K562 (cell line): ENCODE data around the gene TIPARP. TPM values are rescaled to one million over a fixed set of nuclear protein-coding genes. Genes with fewer than 3 reads are reported as not detected.
A peak's percentile ranks its signal among the peaks of the same experiment; 100 is the strongest.

Source experiments
- ATAC-seq: fragments of 200-7000 bp; cut with Tn5 transposase; 3 replicates; pipeline ENCODE4 v1.9.1; 2020; ENCODE audit warnings: moderate library complexity
- BruUV-seq: library from RNA; stranded (reverse); fragments of 400-500 nt; replicated peaks from 2 replicates; lab custom pipeline; 2021; lab: Mats Ljungman, UMichigan
- CTCF ChIA-PET: fragments of 300-600 bp; formaldehyde crosslinking; extraction: SDS; loops from one replicate; lab custom pipeline; 2021; ENCODE audit warnings: low intra/inter-chr PET ratio; lab: Yijun Ruan, JAX
- POLR2A ChIA-PET: fragments of 300-600, 350-650 bp; sonication (Branson Sonifier 250); formaldehyde crosslinking; extraction: SDS; loops from one replicate; lab custom pipeline; 2021; ENCODE audit warnings: antibody characterized with exemption, inconsistent platforms; lab: Yijun Ruan, JAX
- DNase-seq, 4 experiments: peaks; one replicate each; pipeline versions ENCODE4 v3.0.0 to v3.0.0-alpha.2; 2011 to 2018; ENCODE audit warnings: low spot score in 3 of 4, mixed read lengths in 3 of 4; ENCODE audit errors: extremely low read depth in 1 of 4
- FAIRE-seq: peaks from 2 replicates; lab custom pipeline; 2011; peaks lifted over from hg19 to GRCh38; lab: Jason Lieb, UNC
- H2AFZ ChIP-seq: 2 replicates; pipeline ENCODE4 v1.6.0; 2011; ENCODE audit warnings: low read depth, low read length, control low read depth, inconsistent platforms
- H3K27ac ChIP-seq: fragments of 200-600 bp; 3 replicates; pipeline ENCODE4 v1.8.0; 2011; ENCODE audit warnings: low read depth, mild to moderate bottlenecking, control low read depth, inconsistent platforms, low read length, moderate library complexity, mixed read lengths; ENCODE audit errors: extremely low read depth
- H3K27me3 ChIP-seq, 2 experiments: fragments of 300-600 bp in 1 of 2; 2 replicates in 1 of 2; 3 replicates in 1 of 2; pipeline versions ENCODE4 v1.6.0 to v1.8.0; 2011; ENCODE audit warnings: inconsistent platforms in 2 of 2, low read length in 2 of 2, mild to moderate bottlenecking in 1 of 2, mixed read lengths in 1 of 2, moderate library complexity in 1 of 2; ENCODE audit not compliant: control insufficient read depth in 2 of 2, insufficient read depth in 2 of 2
- H3K36me3 ChIP-seq: fragments of 300-600 bp; 3 replicates; pipeline ENCODE4 v1.8.0; 2011; ENCODE audit warnings: mild to moderate bottlenecking, low read length, inconsistent platforms; ENCODE audit not compliant: control insufficient read depth, insufficient read depth
- H3K4me1 ChIP-seq, 2 experiments: fragments of 200-600 bp in 1 of 2; replicated peaks in 1 of 2; 2 replicates in 1 of 2; 3 replicates in 1 of 2; pipeline versions ENCODE4 v1.5.1 to v1.8.0; 2011; ENCODE audit warnings: inconsistent platforms in 2 of 2, low read length in 2 of 2, mild to moderate bottlenecking in 1 of 2, mixed read lengths in 1 of 2, moderate library complexity in 1 of 2; ENCODE audit not compliant: control insufficient read depth in 2 of 2, insufficient read depth in 2 of 2
- H3K4me2 ChIP-seq: 2 replicates; pipeline ENCODE4 v1.6.1; 2011; ENCODE audit warnings: low read length, control low read depth, inconsistent platforms, mixed read lengths; ENCODE audit not compliant: insufficient read depth
- H3K4me3 ChIP-seq: fragments of 200-600 bp; sonication (generic), shearing (Covaris generic); 2 replicates; pipeline ENCODE4 v1.5.1; 2016; ENCODE audit warnings: control low read depth, inconsistent platforms
- H3K79me2 ChIP-seq: fragments of 200-600 bp; 3 replicates; pipeline ENCODE4 v1.8.0; 2011; ENCODE audit warnings: low read length, inconsistent platforms; ENCODE audit not compliant: control insufficient read depth, insufficient read depth
- H3K9ac ChIP-seq, 2 experiments: 2 replicates each; pipeline versions ENCODE4 v1.6.0 to v1.6.1; 2011; ENCODE audit warnings: low read depth in 2 of 2, low read length in 2 of 2, control low read depth in 1 of 2, inconsistent platforms in 1 of 2, mild to moderate bottlenecking in 1 of 2, mixed read lengths in 1 of 2; ENCODE audit not compliant: insufficient read depth in 1 of 2
- H3K9me1 ChIP-seq: one replicate; pipeline ENCODE4 v1.6.0; 2011; ENCODE audit warnings: inconsistent platforms, mild to moderate bottlenecking, low read length, moderate library complexity; ENCODE audit not compliant: control insufficient read depth, insufficient read depth
- H3K9me3 ChIP-seq: replicated peaks from 2 replicates; pipeline ENCODE4 v1.5.1; 2011; ENCODE audit warnings: low read depth, low read length, inconsistent platforms; ENCODE audit not compliant: control insufficient read depth, insufficient read depth
- H4K20me1 ChIP-seq: replicated peaks from 2 replicates; pipeline ENCODE4 v1.6.1; 2011; ENCODE audit warnings: low read length, inconsistent platforms, mixed read lengths; ENCODE audit not compliant: control insufficient read depth, insufficient read depth
- CEBPB ChIP-seq: fragments of 450-650 bp; IDR thresholded peaks from 2 replicates; pipeline ENCODE4 v1.6.1; 2016; ENCODE audit warnings: missing genetic modification characterization, missing compliant biosample characterization
- CEBPG ChIP-seq, 3 experiments: fragments of 200-800 bp in 1 of 3; sonication (Bioruptor generic) in 1 of 3; sonication (generic) in 1 of 3; formaldehyde crosslinking in 1 of 3; IDR thresholded peaks in 2 of 3; conservative IDR thresholded peaks in 1 of 3; 2 replicates each; pipeline versions ENCODE4 v1.6.1 to v1.8.0; 2016 to 2022; ENCODE audit warnings: missing compliant biosample characterization in 2 of 3, missing genetic modification characterization in 2 of 3, mild to moderate bottlenecking in 1 of 3, missing genetic modification reagents in 1 of 3
- CREB3L1 ChIP-seq: fragments of 450-650 bp; IDR thresholded peaks from 2 replicates; pipeline ENCODE4 v1.6.1; 2014; ENCODE audit warnings: low read depth, mild to moderate bottlenecking, moderate library complexity, borderline replicate concordance
- ILF3 ChIP-seq: fragments of 450-650 bp; IDR thresholded peaks from 2 replicates; pipeline ENCODE4 v1.6.1; 2018; ENCODE audit warnings: antibody characterized with exemption, mild to moderate bottlenecking, moderate library complexity, borderline replicate concordance
- MBD1 ChIP-seq: fragments of 250-450 bp; sonication (Bioruptor Pico); IDR thresholded peaks from 2 replicates; pipeline ENCODE4 v1.8.0; 2022; ENCODE audit warnings: inconsistent platforms
- MITF ChIP-seq: IDR thresholded peaks from 2 replicates; pipeline ENCODE4 v1.6.1; 2014; ENCODE audit warnings: antibody characterized with exemption
- PHB2 ChIP-seq: fragments of 450-650 bp; IDR thresholded peaks from 2 replicates; pipeline ENCODE4 v1.6.1; 2017; ENCODE audit warnings: low read depth
- ZNF431 ChIP-seq: sonication (generic); formaldehyde crosslinking; IDR thresholded peaks from 2 replicates; pipeline ENCODE4 v1.8.0; 2022; ENCODE audit warnings: mild to moderate bottlenecking, missing genetic modification reagents
- ZNF518B ChIP-seq: fragments of 250-450 bp; sonication (Bioruptor Pico); IDR thresholded peaks from 2 replicates; pipeline ENCODE4 v1.5.0; 2021; ENCODE audit warnings: mild to moderate bottlenecking, moderate library complexity
- WGBS: fragments of 100-300 bp; shearing (Covaris generic); methylation state at CpG from one replicate; pipeline ENCODE4 v1.1.6; 2016; ENCODE audit warnings: low coverage, mixed read lengths; ENCODE audit not compliant: insufficient coverage; ENCODE audit errors: missing lambda C conversion rate; 5-methylcytosine and 5-hydroxymethylcytosine counted together
- in situ Hi-C: fragments of 300-500 bp; cut with MboI; formaldehyde crosslinking; loops from 4 replicates; pipeline ENCODE4 v1.15.0; 2018; ENCODE audit warnings: inconsistent platforms, mixed read lengths
- intact Hi-C: fragments of 100-400 bp; cut with micrococcal nuclease; formaldehyde crosslinking; loops from 2 replicates; pipeline ENCODE4 v1.14.2; 2022
- polyA plus RNA-seq, 8 experiments: library from polyadenylated mRNA; depleted of rRNA in 4 of 8; stranded (reverse) in 5 of 8; unstranded in 3 of 8; fragments of >200 nt; fragmentation: Nextera tagmentation in 2 of 8; fragmentation: Illumina TruSeq in 1 of 8; extraction: Ambion mirVana in 2 of 8; extraction: Trizol in 1 of 8; gene quantifications; 2 replicates each; pipeline versions ENCODE4 v1.2.1 to v1.2.3, GENCODE V29; 2011 to 2014; ENCODE audit warnings: inconsistent platforms in 1 of 8, missing spikeins in 1 of 8
- total RNA-seq, 7 experiments: library from RNA; depleted of rRNA in 6 of 7; stranded (reverse); fragments of >200 nt in 6 of 7; fragmentation: Illumina TruSeq in 2 of 7; extraction: Trizol in 2 of 7; gene quantifications; 2 replicates each; pipeline versions ENCODE4 v1.2.1 to v1.2.3, GENCODE V29; 2011 to 2021; ENCODE audit warnings: low replicate concordance in 1 of 7

Gene TIPARP
- total and polyA plus RNA-seq, 9 of the 15 experiments (the other 6 are each of a cell fraction or from before 2014, with no cell fraction given), result 2.4 to 29.4 (median 15.1) TPM

DNA sequence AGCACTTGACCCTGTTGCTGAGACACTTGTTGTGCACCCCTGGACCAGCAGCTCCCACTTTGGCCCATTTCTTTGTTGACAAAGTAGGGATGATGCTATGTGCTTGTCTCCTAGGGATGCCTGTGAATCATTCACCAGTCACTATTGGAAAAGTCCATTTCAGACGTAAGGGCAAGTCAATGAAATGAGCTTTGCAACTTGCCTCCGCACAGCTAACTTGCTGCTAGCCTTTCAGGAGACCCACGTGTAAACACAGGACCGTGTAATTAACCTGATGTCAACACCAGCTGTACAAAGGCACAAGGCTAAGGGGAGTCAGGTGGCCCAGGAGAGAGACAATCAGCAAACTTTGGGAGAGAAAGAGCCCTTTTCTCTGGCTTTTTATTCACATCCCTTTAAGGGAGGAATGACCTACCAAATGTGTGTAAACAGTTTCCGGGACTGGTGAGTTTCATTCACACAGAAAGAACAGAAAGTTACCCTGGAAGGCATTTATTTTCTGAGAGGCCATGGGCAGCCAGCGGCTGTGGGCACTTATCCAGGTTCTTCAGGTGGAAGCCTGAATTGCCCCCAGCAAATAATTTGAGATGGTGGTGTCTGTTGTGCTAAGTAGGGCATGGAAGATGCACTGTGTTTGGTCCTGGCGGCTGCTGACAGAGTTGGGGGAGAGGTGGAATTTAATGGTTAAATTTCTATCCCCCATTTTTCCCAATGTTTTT, 54.0 kb downstream of the TIPARP start (continued):
- TF ChIP-seq MITF (no peak), CEBPG (CRISPR knock-in tag; IDR thresholded peaks at IDR 0.05) (no peak), CEBPG (tag; conservative IDR thresholded peaks at IDR 0.05 in 1 of 2, IDR thresholded peaks at IDR 0.05 in 1 of 2) (no peak), CEBPB (no peak)

DNA sequence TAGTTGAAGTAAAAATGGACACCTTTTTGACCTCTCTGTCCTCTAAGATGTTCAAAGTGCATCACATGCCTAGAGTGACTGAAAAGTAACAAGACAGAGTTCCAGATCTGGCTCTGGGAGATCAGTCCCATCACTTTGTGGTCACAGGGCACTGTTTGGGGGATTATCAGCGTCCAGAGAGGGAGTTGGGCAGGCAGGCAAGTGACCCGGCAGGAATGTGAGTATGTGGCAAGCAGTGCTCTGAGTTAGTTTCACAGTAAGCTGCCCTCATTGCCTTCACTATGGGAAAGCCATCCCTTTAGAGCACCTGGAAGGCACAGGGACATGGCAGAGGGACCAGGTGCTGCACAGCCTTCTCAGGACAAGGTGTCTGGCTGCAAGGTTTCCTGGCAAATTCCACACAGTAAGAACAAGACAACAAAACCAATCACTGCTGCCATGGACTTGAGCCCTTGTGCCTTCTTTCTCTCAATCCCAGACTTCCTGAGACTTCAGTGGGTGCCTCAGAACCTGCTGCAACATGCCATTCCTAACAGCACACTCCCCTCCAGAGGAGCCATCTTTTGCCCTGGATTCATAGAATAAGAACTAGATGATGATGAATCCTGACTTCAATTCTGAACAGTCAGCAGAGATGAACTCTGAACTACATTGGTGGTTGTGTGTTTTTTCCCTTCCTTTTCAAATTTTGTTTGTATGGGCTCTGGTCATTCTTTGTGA, 55.2 kb downstream of the TIPARP start:
- Histone ChIP-seq H2AFZ (peak overlapping the region; percentile 22; the same call in 1 of the 2 replicates), H3K9me1 (no peaks in the 10 kb centered on the region), H4K20me1 (no peaks in the 10 kb centered on the region), H3K27me3 (no peaks in the 10 kb centered on the region), H3K9me3 (no peaks in the 10 kb centered on the region), H3K4me3 (no peak overlapping the region), H3K36me3 (no peaks in the 10 kb centered on the region), H3K4me2 (no peak overlapping the region), H3K27ac (no peak overlapping the region), H3K79me2 (no peaks in the 10 kb centered on the region), H3K9ac (peak overlapping the region in 1 of 2 experiments; percentile 29; a peak in 1 of 4 replicates), H3K4me1 (no peaks in the 10 kb centered on the region; a peak in 1 of 5 replicates)
- CTCF ChIA-PET, result no interaction called here
- POLR2A ChIA-PET, result interaction anchor here (1.2 kb wide), 1 partner anchor 18 kb away, joined by 3 read pairs; no protein-coding TSS in a partner anchor
- DNase-seq (no peak), ATAC-seq (no peak), FAIRE-seq (no peak)
- WGBS, result 8% methylated on average over 2 of the region's 2 CpGs
- BruUV-seq, result no TSS peak
- in situ Hi-C loops (no loop called here), intact Hi-C loops (no loop called here)
- TF ChIP-seq CREB3L1 (no peak), ZNF518B (no peak), MBD1 (no peak), ILF3 (no peak), ZNF431 (CRISPR knock-in tag) (no peak), PHB2 (no peak)
